Keratinocyte (primary cell): ENCODE data around the gene CSMD2. TPM values are rescaled to one million over a fixed set of nuclear protein-coding genes. Genes with fewer than 3 reads are reported as not detected.

ENCODE experiments used
- DNase-seq: peaks from one replicate; pipeline ENCODE4 v3.0.0-alpha.2; 2011; ENCODE audit warnings: low read depth, missing footprints, low spot score
- FAIRE-seq: peaks from 2 replicates; lab custom pipeline; 2011; peaks lifted over from hg19 to GRCh38; lab: Jason Lieb, UNC
- H2AFZ ChIP-seq: 2 replicates; pipeline ENCODE4 v1.6.0; 2012; ENCODE audit warnings: low read length, control low read depth, inconsistent platforms; ENCODE audit not compliant: control insufficient read depth
- H3K27ac ChIP-seq: 2 replicates; pipeline ENCODE4 v1.5.1; 2011; ENCODE audit warnings: low read length; ENCODE audit not compliant: control insufficient read depth, insufficient read depth
- H3K27me3 ChIP-seq: 3 replicates; pipeline ENCODE4 v1.6.0; 2011; ENCODE audit warnings: low read length; ENCODE audit not compliant: control insufficient read depth, insufficient read depth; ENCODE audit errors: extremely low read depth
- H3K36me3 ChIP-seq, 2 experiments: 2 replicates in 1 of 2; 3 replicates in 1 of 2; pipeline ENCODE4 v1.5.1; 2011; ENCODE audit warnings: low read length in 2 of 2, mild to moderate bottlenecking in 1 of 2; ENCODE audit not compliant: control insufficient read depth in 2 of 2, insufficient read depth in 2 of 2; ENCODE audit errors: extremely low read depth in 1 of 2
- H3K4me1 ChIP-seq: 3 replicates; pipeline ENCODE4 v1.5.1; 2011; ENCODE audit warnings: low read length; ENCODE audit not compliant: control insufficient read depth, insufficient read depth; ENCODE audit errors: extremely low read depth
- H3K4me2 ChIP-seq: 3 replicates; pipeline ENCODE4 v1.6.0; 2011; ENCODE audit warnings: low read depth, low read length; ENCODE audit not compliant: control insufficient read depth, insufficient read depth; ENCODE audit errors: extremely low read depth
- H3K4me3 ChIP-seq, 3 experiments: fragments of 200-600 bp in 1 of 3; sonication (generic) in 1 of 3; 2 replicates in 2 of 3; 3 replicates in 1 of 3; pipeline ENCODE4 v1.5.1; 2011 to 2016; ENCODE audit warnings: low read length in 3 of 3, mild to moderate bottlenecking in 3 of 3, control low read depth in 2 of 3, inconsistent platforms in 1 of 3, low read depth in 1 of 3, mixed read lengths in 1 of 3, mixed run types in 1 of 3, moderate library complexity in 1 of 3; ENCODE audit not compliant: control insufficient read depth in 2 of 3, insufficient read depth in 2 of 3; ENCODE audit errors: extremely low read depth in 1 of 3
- H3K79me2 ChIP-seq: 2 replicates; pipeline ENCODE4 v1.6.0; 2012; ENCODE audit warnings: low read length; ENCODE audit not compliant: control insufficient read depth, insufficient read depth
- H3K9ac ChIP-seq: 3 replicates; pipeline ENCODE4 v1.6.0; 2011; ENCODE audit warnings: low read length; ENCODE audit not compliant: control insufficient read depth, insufficient read depth; ENCODE audit errors: extremely low read depth
- H3K9me1 ChIP-seq: 3 replicates; pipeline ENCODE4 v1.6.0; 2011; ENCODE audit warnings: low read length; ENCODE audit not compliant: control insufficient read depth, insufficient read depth; ENCODE audit errors: extremely low read depth
- H3K9me3 ChIP-seq: 2 replicates; pipeline ENCODE4 v1.5.1; 2012; ENCODE audit warnings: low read depth, low read length; ENCODE audit not compliant: control insufficient read depth
- H4K20me1 ChIP-seq: 3 replicates; pipeline ENCODE4 v1.6.0; 2011; ENCODE audit warnings: low read length; ENCODE audit not compliant: control insufficient read depth, insufficient read depth; ENCODE audit errors: extremely low read depth
- CTCF ChIP-seq, 3 experiments: IDR thresholded peaks in 1 of 3; conservative IDR thresholded peaks in 1 of 3; optimal IDR thresholded peaks in 1 of 3; 2 replicates in 2 of 3; 3 replicates in 1 of 3; pipeline versions ENCODE3 to v1.5.1; 2011; ENCODE audit warnings: low read length in 3 of 3, mild to moderate bottlenecking in 3 of 3, moderate library complexity in 2 of 3, control low read depth in 1 of 3, inconsistent platforms in 1 of 3; ENCODE audit not compliant: insufficient read depth in 2 of 3; ENCODE audit errors: extremely low read depth in 1 of 3
- EZH2 ChIP-seq: IDR thresholded peaks from one replicate; pipeline ENCODE4 v1.6.1; 2012; ENCODE audit warnings: inconsistent platforms, mild to moderate bottlenecking, low read length, moderate library complexity
- dilution Hi-C: fragments of 300-500 bp; cut with MboI; formaldehyde crosslinking; loops from one replicate; pipeline ENCODE4 v1.7.0; 2020; ENCODE audit warnings: low sequenced_read_pairs; ENCODE audit not compliant: extremely low pct_ligation_motif_present
- polyA plus RNA-seq, 5 experiments: library from polyadenylated mRNA; depleted of rRNA in 3 of 5; stranded (reverse) in 3 of 5; stranded (forward) in 1 of 5; unstranded in 1 of 5; fragments of >200 nt; gene quantifications; 1 replicate in 1 of 5; 2 replicates in 3 of 5; 3 replicates in 1 of 5; pipeline versions ENCODE4 v1.2.1 to v1.2.3, GENCODE V29; 2011 to 2012; ENCODE audit warnings: missing spikeins in 2 of 5, low read depth in 1 of 5, low replicate concordance in 1 of 5

Gene CSMD2
- polyA plus RNA-seq, 1 donor (not counting 4 experiments of a cell fraction or from before 2014, with no cell fraction given), result 2.0 TPM

GRCh38 chr1:33687000-33687399 lies 478.0 kb downstream of the CSMD2 start:
- no peaks in the 10 kb centered on the region for H3K27me3 ChIP-seq
- dilution Hi-C loops, result no loop called here

GRCh38 chr1:33686551-33686950 lies 478.5 kb downstream of the CSMD2 start:
- Histone ChIP-seq H3K36me3 (no peaks in the 10 kb centered on the region), H3K9me1 (no peaks in the 10 kb centered on the region), H3K9me3 (no peaks in the 10 kb centered on the region), H4K20me1 (no peaks in the 10 kb centered on the region), H3K9ac (no peak overlapping the region), H3K4me1 (no peaks in the 10 kb centered on the region), H3K4me2 (no peak overlapping the region), H3K27ac (no peak overlapping the region), H2AFZ (no peak overlapping the region), H3K4me3 (no peak overlapping the region), H3K27me3 (no peaks in the 10 kb centered on the region), H3K79me2 (no peaks in the 10 kb centered on the region)
- dilution Hi-C loops, result no loop called here
- DNase-seq (no peak), FAIRE-seq (no peak)
- TF ChIP-seq CTCF (optimal IDR thresholded peaks at IDR 0.05 in 1 of 3, IDR thresholded peaks at IDR 0.05 in 1 of 3, conservative IDR thresholded peaks at IDR 0.05 in 1 of 3; ENCODE audit: extremely low read depth in 1 of 3, insufficient read depth in 2 of 3, low read length in 3 of 3), result no peak
- no peak for TF ChIP-seq EZH2

More at GRCh38 chr1:33687000-33687399, 478.0 kb downstream of the CSMD2 start:
- no peaks in the 10 kb centered on the region for H3K4me1 ChIP-seq
- no peaks in the 10 kb centered on the region for H3K9me3 ChIP-seq
- no peak overlapping the region for H3K4me3 ChIP-seq
- TF ChIP-seq CTCF (optimal IDR thresholded peaks at IDR 0.05 in 1 of 3, IDR thresholded peaks at IDR 0.05 in 1 of 3, conservative IDR thresholded peaks at IDR 0.05 in 1 of 3; ENCODE audit: extremely low read depth in 1 of 3, insufficient read depth in 2 of 3, low read length in 3 of 3) (no peak), EZH2 (no peak)
- no peaks in the 10 kb centered on the region for H3K9me1 ChIP-seq
- no peaks in the 10 kb centered on the region for H4K20me1 ChIP-seq
- DNase-seq, result no peak
- no peak overlapping the region for H3K4me2 ChIP-seq
- H3K36me3 ChIP-seq, result no peaks in the 10 kb centered on the region
- H2AFZ ChIP-seq, result no peak overlapping the region
- no peak for FAIRE-seq
- H3K27ac ChIP-seq, result no peak overlapping the region
- H3K9ac ChIP-seq, result no peak overlapping the region
- no peaks in the 10 kb centered on the region for H3K79me2 ChIP-seq
